NOMO-1 treated with DMSO at 0.1 percent for 48 hours (cell line): ENCODE results near the gene PLTP.
"Not testable (repeated sequence)": the region's sequence is repeated elsewhere in the genome, so short reads cannot be mapped to it uniquely, and the experiment has no call there.

Experiments used
- DNase-seq: peaks from one replicate; lab custom pipeline; 2025; ENCODE audit not compliant: unreplicated experiment; lab: John Stamatoyannopoulos, UW

The PLTP gene

DNA sequence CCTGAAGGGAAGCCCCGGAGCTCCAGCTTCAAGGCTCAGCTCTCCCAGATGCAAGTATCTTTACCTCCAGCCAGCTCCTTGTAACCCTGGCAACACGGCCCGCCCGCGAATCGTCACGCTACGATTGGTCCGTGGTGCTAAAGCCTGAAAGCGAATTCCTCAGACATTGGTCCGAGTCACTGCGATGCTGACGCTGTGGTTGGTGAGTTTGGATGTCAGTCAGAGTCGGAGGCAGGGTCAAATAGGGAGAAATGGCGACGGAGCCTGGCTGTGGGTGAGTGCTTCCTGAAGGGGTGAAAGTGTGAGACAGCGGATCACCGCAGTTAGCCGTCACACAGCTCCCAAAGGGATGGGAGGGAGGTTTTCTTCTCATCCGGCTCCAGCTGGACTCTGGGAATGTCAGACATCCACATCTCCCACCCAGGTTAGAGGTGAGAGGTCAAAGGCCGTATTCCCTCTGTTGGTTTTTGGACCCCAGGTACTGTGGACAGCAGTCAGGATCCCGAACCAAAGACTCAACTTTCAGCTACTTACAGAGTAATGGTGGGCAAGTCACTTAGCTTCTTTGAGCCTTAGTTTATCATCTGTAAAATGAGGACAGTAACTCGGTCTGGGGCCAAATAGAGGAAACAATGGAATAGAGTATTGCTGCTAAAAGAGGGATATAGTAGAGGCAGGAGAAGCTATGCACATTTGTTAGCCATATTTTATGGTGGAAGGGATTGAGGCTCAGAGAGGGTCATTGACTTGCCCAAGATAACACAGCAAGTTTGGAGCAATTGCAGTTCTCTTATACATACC, 30.8 kb downstream of the PLTP start, which contains the start of gene ZSWIM1:
TSS of gene ZSWIM1 (plus strand) at position 240 of the 801 bp plus-strand sequence. CDS start 1,366 bp downstream, outside the sequence.
- DNase-seq, result peak; percentile 98

DNA sequence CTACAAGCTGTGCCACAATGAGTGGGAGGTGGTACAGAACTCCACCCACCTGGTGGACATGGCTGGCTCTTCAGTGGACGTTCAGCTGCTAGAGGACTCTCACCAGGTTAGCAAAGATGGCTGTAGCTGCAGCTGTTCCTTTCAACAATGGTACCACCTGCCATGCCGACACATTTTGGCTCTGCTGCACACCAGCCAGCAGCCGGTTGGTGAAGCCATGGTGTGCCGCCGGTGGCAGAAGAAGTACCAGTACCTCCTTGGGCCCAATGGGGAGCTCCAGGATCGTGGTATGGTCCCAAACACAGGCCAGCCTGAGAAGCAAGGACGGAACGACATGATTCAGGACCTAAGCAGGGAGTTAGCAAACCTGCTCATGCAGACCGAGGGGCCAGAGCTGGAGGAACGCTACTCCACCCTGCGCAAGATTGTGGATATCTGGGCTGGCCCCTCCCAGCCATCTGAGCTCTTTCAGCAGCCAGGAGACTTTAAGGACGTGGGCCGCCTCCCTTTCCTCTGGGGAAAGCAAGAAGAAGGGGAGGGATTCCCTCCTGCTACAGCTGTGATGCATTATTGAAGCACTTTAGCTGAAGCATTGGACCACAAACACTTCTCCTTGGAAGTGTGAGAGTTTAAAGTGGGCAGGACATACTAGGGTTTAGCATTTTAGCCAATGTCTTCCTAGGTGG, 33.7 kb downstream of the PLTP start:
- DNase-seq, result no peak

DNA sequence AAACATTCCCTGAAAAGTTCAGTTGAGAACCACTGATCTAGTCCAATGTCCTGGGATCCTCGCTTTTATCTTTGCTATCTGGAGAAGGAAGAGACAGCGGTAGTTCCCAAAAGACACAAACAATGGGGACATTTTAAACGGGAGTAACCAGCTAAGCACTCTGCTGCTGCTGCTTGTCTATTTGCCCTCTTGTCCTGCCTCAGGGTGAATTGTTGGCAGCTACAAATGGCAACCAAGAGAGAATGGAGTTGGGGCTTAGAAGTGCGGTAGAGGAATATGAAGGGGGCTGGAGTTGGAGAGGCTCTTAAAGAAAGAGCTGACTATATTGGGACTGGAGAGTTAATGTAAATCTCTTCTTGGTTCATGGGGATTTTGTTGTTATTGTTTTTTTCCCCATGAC, 37.4 kb downstream of the PLTP start:
- no peak for DNase-seq

DNA sequence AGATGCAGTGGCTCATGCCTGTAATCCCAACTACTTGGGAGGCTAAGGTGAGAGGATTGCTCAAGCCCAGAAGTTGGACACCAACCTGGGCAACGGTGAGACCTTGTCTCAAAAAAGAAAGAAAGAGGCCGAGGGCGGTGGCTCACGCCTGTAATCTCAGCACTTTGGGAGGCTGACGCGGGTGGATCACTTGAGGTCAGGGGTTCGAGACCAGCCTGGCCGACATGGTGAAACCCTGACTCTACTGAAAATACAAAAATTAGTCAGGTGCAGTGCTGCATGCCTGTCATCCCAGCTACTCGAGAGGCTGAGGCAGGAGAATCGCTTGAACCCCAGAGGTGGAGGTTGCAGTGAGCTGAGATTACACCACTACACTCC, 37.9 kb downstream of the PLTP start:
- DNase-seq, result not testable (repeated sequence)

DNA sequence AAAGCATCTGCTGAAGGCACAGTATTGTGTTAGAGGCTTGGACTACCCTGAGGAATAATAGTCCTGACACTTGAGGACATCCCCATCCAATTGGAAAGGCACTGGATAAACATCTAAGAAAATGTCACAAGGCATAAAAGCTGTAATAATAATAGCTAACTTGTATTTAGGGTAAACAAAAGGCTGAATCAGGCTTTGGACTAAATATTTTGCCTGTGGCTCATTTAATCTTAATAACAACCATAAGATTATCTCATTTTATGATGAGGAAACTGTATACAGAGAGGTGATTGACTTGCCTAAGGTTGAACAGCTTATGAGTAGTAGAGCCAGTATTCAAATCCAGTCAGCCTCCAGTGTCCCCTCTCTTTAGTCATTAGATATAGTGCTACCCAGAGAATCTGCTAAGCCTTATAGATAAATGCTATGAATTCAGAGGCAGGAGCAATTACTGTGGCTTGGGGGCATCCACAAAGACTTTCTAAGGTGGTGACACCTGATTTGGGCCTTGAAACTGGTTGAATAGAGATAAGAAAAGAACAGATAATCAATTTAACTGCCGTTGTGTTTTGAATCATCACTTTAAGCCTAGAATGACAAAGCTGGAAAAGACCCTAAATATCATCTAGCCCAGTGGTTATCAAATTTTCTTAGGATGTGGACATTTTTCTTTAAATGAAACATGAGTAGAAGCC, 38.4 kb downstream of the PLTP start:
- DNase-seq, result no peak

DNA sequence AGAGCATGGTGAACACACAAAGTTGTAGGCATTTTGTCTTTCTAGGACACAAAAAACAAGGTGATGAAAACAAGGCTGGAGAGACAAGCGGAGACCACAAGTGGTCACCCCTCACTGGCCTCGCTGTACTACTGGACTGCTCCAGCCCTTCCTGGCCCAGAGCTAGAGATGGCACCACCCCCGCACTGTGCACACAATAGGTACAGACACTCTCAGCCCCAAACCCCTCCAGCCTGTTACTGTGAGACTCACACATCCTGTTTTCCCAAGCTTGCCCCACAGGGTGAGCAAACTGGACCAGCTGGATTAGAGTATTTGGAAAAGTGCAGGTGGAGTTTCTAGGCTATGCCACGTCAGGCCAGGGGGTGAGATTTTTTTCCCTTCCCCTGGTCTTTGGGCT, 39.3 kb downstream of the PLTP start:
- no peak for DNase-seq

DNA sequence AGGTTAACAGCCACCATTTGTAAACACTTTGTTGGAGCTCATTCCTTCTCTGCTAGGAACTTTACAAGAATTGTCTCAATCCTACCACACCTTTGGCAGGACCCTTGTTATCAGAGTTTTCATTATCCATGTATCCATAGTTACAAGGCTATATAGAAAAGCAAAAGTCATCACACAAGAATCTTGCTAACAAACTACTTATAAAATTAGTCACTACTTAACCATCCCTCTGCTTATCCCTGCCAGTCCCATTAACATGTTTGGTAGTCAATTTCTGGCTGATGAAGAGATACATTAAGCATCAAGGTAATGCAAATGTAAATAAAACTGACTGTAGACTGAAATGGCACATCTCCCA, 44.2 kb downstream of the PLTP start:
- DNase-seq, result no peak

DNA sequence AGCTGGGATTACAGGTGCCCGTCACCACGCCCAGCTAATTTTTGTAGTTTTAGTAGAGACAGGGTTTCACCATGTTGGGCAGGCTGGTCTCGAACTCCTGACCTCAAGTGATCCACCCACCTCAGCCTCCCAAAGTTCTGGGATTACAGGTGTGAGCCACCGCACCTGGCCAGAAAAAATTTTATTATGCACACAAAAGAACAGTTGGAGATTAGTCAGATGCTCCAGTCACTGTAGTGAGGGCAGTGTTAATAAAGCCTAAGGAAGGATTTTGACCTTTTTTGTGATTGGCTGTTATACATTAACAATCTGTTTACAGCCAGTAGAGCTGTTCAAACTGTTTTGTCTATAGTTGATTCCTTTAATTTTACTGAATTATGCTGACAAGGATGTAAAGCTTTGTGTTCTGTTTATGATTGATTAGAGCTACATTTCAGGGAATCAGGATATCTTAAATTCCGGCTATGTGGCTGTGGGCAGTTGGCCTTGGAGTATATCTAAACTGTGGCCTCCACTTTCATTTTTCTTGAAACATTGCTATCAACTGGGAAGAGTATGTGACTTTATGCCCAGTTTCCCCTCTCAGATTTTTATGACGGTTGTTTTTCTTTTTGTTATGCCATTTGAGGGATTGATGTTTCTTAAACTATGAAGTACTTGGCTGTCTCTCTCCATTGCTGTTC, 44.7 kb downstream of the PLTP start:
- DNase-seq, result no peak

DNA sequence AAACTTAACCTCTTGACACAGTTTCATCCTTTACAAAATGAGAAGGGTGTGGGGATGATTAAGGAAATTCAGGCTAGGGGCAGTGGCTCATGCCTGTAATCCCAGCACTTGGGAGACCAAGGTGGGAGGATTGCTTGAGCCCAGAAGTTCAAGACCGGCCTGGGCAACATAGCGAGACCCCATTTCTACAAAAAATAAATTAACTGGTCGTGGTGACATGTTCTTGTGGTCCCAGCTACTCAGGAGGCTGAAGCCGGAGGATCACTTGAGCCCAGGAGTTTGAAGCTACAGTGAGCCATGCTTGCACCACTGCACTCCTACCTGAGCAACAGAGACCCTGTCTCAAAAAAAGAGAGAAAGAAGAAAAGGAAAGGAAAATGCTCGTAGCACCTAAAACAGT, 45.5 kb downstream of the PLTP start:
- no peak for DNase-seq

DNA sequence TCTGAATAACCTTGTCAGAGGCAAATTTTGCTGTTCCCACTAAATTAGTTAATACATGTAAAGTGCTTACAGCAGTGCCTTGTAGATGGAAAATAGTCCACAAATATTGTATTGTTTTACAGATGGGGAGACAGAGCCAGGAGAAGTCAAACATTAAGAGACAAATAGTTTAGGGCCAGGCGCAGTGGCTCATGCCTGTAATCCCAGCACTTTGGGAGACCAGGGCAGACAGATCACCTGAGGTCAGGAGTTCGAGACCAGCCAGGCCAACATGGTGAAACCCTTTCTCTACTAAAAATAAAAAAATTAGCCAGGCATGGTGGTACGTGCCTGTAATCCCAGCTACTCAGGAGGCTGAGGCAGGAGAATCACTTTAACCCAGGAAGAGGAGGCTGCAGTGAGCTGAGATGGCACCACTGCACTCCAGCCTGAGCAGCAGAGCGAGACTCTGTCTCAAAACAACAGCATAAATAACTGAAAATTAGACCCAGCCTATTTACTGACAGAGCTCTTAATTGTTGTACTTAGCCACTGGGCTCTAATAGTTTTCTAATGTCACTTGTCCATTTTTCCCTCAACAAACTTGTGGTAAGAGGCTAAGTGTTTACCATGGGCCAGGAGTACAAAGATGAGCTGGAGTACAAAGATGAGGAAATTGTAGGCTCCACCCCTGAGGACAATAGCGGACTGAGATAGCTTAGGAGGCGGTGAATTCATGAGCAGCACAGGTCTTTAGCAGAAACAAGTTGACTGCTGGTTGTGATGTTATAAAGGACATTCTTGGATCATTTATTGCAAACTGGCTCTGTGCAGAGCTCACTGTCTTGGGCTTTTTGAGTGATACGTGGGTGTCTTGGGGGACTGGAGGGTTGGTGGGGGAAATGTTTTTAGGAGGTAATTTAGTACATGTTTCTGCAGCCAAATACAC, 48.1 kb downstream of the PLTP start:
- DNase-seq, result no peak

DNA sequence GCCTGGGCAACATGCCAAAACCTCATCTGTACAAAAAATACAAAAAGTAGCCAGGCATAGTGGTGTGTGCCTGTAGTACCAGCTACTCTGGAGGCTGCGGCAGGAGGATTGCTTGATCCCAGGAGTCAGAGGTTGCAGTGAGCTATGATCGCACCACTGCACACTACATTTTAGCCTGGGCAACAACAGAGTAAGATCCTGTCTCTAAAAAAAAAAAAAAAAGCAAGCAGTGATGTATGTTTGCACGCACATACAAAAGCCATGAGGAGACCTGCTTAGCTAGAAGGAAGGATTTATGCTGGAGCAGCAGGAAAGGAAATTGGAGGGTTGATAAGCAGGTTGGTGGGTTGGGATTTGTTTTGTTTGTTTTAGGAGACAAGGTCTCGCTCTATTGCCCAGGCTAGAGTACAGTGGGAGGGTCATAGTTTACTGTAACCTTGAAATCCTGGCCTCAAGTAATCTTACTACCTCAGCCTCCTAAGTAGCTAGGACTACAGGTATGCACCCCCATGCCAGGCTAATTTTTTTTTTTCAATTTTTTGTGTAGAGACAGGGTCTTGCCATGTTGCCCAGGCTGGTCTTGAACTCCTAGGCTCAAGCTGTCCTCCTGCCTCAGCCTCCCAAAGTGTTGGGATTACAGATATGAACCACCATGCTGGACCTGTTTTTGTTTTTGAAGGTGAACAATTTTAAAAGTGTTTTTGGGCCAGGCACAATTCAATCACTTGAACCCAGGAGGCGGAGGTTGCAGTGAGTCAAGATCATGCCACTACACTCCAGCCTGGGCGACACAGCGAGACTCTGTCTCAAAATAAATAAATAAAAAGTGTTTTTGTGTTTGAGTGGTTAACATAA, 50.5 kb downstream of the PLTP start:
- no peak for DNase-seq

DNA sequence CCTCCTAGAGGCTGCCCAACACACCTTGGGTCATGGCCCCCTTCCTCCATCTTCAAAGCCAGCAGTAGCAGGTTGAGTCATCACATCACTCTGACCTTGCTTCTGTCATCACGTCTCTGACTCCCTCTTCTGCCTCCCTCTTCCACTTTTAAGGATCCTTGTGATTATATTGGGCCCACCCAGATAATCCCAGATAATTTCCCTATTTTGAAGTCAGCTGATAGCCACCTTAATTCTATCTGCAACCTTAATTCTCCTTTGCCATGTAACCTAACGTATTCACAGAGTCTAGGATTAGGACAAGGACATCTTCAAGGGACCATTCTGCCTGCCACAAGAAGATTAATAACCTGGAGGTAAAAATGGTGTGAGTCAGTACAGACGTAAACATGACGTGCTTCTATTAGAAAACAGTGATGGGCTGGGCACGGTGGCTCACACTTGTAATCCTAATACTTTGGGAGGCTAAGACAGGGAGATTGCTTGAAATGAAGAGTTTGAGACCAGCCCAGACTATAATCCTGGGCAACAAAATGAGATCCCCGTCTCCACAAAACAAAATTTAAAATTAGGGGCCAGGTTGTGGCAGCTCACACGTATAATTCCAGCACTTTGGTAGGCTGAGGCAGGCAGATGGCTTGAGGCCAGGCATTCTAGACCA, 51.3 kb downstream of the PLTP start:
- DNase-seq, result no peak

DNA sequence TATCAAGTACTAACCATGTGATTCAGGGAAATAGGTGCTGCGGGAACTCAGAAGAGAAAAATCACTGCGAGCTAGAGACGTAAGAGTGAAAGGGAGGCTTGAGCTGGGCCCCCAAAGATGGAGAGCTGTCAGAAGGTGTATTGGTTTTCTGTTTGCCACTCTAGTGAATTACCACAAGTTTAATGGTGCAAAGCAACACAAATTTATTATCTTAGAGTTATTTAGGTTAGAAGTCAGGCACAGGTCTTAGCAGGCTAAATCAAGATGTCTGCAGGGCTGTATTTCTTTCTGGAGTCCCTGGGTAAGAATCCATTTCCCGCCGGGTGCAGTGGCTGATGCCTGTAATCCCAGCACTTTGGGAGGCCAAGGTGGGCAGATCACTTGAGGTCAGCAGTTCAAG, 52.0 kb downstream of the PLTP start:
- no peak for DNase-seq

DNA sequence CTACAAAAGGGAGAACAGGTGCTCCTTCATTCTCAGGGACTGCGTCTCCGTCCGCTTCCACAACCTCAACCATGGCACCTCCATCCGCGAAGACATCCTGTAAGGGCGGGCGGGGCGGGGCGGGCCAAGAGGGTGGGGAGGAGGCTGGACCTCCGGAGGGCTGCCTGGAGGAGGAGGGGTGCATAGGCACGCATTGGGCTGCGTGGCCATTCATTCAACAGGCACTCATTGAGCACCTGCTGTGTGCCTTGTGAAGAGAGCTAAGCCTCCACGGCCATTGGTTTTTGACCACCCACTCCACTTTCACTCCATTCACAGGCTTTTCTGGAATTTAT, 54.1 kb downstream of the PLTP start:
- DNase-seq, result peak; percentile 56

DNA sequence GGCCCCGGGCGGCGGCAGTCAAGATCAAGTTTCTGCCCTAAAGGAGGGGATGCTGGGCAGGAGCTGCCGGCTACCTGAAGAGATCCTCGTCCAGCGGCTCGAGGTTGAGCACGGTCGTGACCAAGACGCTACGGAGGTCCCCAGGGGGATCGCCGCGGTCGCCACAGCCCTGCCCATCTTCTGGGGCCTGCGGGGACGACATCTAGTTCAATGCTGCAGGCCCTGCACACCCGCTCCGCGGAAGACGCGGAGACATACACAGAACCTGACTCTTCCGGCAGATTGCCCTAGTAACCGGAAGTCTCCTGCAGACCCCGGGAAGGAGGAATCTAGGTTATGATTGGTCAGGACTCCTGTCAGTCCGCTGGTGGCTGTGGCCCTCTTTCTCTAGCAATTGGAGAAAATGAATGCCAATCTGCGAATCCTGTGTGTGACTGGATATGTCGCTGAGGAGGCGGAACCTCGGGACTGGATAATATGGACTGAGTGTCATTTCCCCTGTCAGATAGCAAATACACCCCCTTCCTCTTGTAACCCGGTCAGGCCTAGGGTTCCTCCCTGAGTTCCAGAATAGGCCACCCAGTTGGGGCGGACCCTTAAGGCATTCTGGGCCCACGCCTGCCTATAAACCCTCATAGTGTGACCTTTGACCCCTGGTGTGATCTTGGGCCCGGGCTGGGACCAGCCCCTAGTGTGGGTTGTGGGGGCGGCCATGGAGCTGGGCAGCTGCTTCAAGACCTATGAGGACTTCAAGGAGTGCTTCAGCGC, 54.7 kb downstream of the PLTP start, which contains the start of the genes ACOT8 and ZSWIM3:
TSS of gene ACOT8 (minus strand) at position 279 of the 768 bp plus-strand sequence. CDS start at position 202, 77 bp downstream.
TSS of gene ZSWIM3 (plus strand) at position 501 of the 768 bp plus-strand sequence. CDS start at position 713, 212 bp downstream.
- peak; percentile 99 for DNase-seq

DNA sequence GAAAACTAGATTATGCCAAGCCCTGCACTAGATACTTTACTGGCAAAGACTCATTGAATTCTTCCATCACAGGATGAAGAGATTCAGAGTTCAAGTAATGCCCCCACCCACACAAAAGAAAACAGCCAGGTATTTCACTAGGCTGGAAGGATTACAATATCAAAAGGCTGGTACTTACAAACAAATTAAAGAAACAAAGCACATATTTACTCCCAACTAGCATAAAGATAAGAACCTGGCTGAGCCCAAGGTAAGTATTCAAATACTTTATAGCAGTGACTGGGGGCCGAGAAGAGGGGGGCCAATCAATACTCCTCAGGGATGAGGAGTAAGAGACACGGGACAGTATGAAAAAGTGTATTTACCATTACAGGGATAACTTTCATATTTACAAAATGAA, 58.5 kb downstream of the PLTP start:
- DNase-seq, result no peak

DNA sequence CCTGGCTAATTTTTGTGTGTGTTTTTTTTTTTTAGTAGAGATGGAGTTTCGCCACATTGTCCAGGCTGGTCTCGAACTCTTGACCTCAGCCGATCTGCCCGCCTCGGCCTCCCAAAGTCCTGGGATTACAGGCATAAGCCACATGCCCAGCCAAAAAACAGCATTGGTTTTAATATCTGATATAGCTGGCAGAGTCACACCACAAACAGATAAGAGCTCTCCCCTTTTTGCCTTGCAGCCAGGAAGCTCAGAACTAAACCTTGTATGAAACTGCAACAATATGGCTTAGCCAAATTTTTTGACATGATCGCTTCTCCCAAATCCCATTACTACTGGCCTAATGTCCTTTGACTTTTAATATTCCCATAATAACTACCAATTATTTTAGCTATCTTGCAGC, 59.6 kb downstream of the PLTP start:
- DNase-seq, result no peak

DNA sequence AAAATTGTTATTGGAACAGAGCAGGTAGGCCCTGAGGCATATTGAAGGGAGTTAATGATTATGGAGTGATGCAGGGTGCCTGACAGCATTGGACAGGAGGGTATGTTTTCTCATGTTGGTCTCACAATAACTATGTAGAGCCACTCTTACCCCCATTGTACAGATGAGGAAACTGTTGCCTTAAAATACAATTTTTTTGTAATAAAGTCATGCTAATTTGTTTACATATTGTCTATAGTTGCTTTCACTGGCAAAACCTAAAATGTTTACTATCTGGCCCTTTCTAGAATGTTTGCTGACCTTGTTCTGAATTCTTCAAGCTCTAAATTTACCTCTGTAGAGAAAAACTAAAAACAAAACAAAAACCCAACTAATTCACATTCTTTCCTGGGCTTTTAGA, 60.5 kb downstream of the PLTP start:
- DNase-seq, result no peak
